ENCODE data around the gene MAP3K1.
"Not testable (repeated sequence)": the region's sequence is repeated elsewhere in the genome, so short reads cannot be mapped to it uniquely, and the experiment has no call there.

MAP3K1 gene

GRCh38 chr5:56814963-56815657, at the start of gene MAP3K1:
Gene MAP3K1, plus strand, starts transcription at chr5:56815549. Its CDS starts 25 bp downstream, at chr5:56815574.
- peak in 55 of 58 donors; percentile 20 to 84 (median 68) for DNase-seq

GRCh38 chr5:56766926-56767325, 48.4 kb upstream of the MAP3K1 start:
- DNase-seq: no peak

- no peak for DNase-seq
These were observed 45.3 kb upstream of the MAP3K1 start for GRCh38 chr5:56769875-56770604.

- DNase-seq: no peak
These were observed 42.6 kb upstream of the MAP3K1 start for GRCh38 chr5:56772767-56773166.

- DNase-seq: no peak
These were observed 40.4 kb upstream of the MAP3K1 start for GRCh38 chr5:56774957-56775356.

- not testable (repeated sequence) for DNase-seq
These were observed 39.0 kb upstream of the MAP3K1 start for GRCh38 chr5:56776212-56776846.

GRCh38 chr5:56783261-56783660, 32.1 kb upstream of the MAP3K1 start:
- DNase-seq: no peak

GRCh38 chr5:56786346-56786745, 29.0 kb upstream of the MAP3K1 start:
- no peak for DNase-seq

- no peak for DNase-seq
These were observed 24.0 kb upstream of the MAP3K1 start for GRCh38 chr5:56791396-56791795.

- DNase-seq: no peak
These were observed 16.8 kb upstream of the MAP3K1 start for GRCh38 chr5:56798521-56798920.

- no peak for DNase-seq
These were observed 15.2 kb upstream of the MAP3K1 start for GRCh38 chr5:56800186-56800585.

- no peak for DNase-seq
These were observed 14.1 kb upstream of the MAP3K1 start for GRCh38 chr5:56801256-56801655.

- peak in 1 of 58 donors; percentile 5 for DNase-seq
These were observed 13.1 kb upstream of the MAP3K1 start for GRCh38 chr5:56802205-56802604.

GRCh38 chr5:56803025-56803424, 12.3 kb upstream of the MAP3K1 start:
- DNase-seq: peak in 2 of 58 donors; percentile 20 to 28

- no peak for DNase-seq
These were observed 11.5 kb upstream of the MAP3K1 start for GRCh38 chr5:56803894-56804293.

- no peak for DNase-seq
These were observed 7.7 kb upstream of the MAP3K1 start for GRCh38 chr5:56807679-56808078.

GRCh38 chr5:56808211-56808610, 7.1 kb upstream of the MAP3K1 start:
- no peak for DNase-seq

- DNase-seq: no peak
These were observed 4.5 kb upstream of the MAP3K1 start for GRCh38 chr5:56810826-56811225.

- no peak for DNase-seq
These were observed 3.2 kb upstream of the MAP3K1 start for GRCh38 chr5:56812110-56812509.

- DNase-seq: no peak
These were observed 2.0 kb upstream of the MAP3K1 start for GRCh38 chr5:56813302-56813701.

GRCh38 chr5:56814361-56814962, 887 bp upstream of the MAP3K1 start:
- peak in 7 of 58 donors; percentile 6 to 50 (median 15) for DNase-seq
